Activated B cell treated with CpG ODN at 0.5 μM for 24 hours (primary cell): Measurements from ENCODE around the gene RTL10. TPM values are rescaled to one million over a fixed set of nuclear protein-coding genes. Genes with fewer than 3 reads are reported as not detected.

ENCODE experiments used
- ATAC-seq: fragments of 200-7000 bp; cut with Tn5 transposase; one replicate; pipeline ENCODE4 v1.10.0; 2021; ENCODE audit warnings: low read depth, mild to moderate bottlenecking, moderate library complexity
- CTCF ChIA-PET: fragments of 350-600 bp; sonication (Branson Sonifier 250); formaldehyde crosslinking; loops from one replicate; lab custom pipeline; 2021; ENCODE audit warnings: antibody characterized with exemption; lab: Charles Lee
- POLR2A ChIA-PET: fragments of 350-600 bp; sonication (Branson Sonifier 250); formaldehyde crosslinking; loops from one replicate; lab custom pipeline; 2021; ENCODE audit warnings: antibody characterized with exemption; lab: Charles Lee
- DNase-seq: peaks from one replicate; pipeline ENCODE4 v3.0.0; 2022
- H3K27ac Mint-ChIP-seq: one replicate; pipeline ENCODE4 v1.8.0; 2020; ENCODE audit warnings: mixed read lengths
- H3K27me3 Mint-ChIP-seq: one replicate; pipeline ENCODE4 v1.8.0; 2021; ENCODE audit warnings: mixed read lengths
- H3K36me3 Mint-ChIP-seq: one replicate; pipeline ENCODE4 v1.8.0; 2021; ENCODE audit warnings: low read depth, mixed read lengths
- H3K4me1 Mint-ChIP-seq: one replicate; pipeline ENCODE4 v1.8.0; 2021; ENCODE audit warnings: mixed read lengths
- H3K4me3 Mint-ChIP-seq: one replicate; pipeline ENCODE4 v1.8.0; 2020; ENCODE audit warnings: mild to moderate bottlenecking, mixed read lengths
- H3K9me3 Mint-ChIP-seq: one replicate; pipeline ENCODE4 v1.8.0; 2020; ENCODE audit warnings: mixed read lengths
- intact Hi-C: fragments of 100-400 bp; cut with micrococcal nuclease; formaldehyde crosslinking; loops from one replicate; pipeline ENCODE4 v1.15.1; 2024
- total RNA-seq: library from RNA; stranded (reverse); gene quantifications from 2 replicates; pipeline ENCODE4 v1.2.3, GENCODE V29; 2022
- TF ChIP-seq, protein P1 (sequence below): fragments of 200-600 bp; IDR thresholded peaks from one replicate; pipeline ENCODE4 v1.8.0; 2022; ENCODE audit warnings: antibody characterized with exemption, mild to moderate bottlenecking

The RTL10 gene
- total RNA-seq, 1 donor from 2014 or later: 12.1 TPM

GRCh38 chr22:19876941-19877625, 22.4 kb upstream of the RTL10 start:
- intact Hi-C loops: no loop called here
- Mint-ChIP-seq H3K4me3 (no peak overlapping the region), H3K36me3 (no peaks in the 10 kb centered on the region), H3K9me3 (no peaks in the 10 kb centered on the region), H3K4me1 (no peaks in the 10 kb centered on the region), H3K27ac (no peak overlapping the region), H3K27me3 (no peaks in the 10 kb centered on the region)
- CTCF ChIA-PET: no interaction called here
- no peak for DNase-seq
- TF ChIP-seq, protein P1, sequence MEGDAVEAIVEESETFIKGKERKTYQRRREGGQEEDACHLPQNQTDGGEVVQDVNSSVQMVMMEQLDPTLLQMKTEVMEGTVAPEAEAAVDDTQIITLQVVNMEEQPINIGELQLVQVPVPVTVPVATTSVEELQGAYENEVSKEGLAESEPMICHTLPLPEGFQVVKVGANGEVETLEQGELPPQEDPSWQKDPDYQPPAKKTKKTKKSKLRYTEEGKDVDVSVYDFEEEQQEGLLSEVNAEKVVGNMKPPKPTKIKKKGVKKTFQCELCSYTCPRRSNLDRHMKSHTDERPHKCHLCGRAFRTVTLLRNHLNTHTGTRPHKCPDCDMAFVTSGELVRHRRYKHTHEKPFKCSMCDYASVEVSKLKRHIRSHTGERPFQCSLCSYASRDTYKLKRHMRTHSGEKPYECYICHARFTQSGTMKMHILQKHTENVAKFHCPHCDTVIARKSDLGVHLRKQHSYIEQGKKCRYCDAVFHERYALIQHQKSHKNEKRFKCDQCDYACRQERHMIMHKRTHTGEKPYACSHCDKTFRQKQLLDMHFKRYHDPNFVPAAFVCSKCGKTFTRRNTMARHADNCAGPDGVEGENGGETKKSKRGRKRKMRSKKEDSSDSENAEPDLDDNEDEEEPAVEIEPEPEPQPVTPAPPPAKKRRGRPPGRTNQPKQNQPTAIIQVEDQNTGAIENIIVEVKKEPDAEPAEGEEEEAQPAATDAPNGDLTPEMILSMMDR: no peak
- no peak for ATAC-seq
- POLR2A ChIA-PET: no interaction called here

DNA sequence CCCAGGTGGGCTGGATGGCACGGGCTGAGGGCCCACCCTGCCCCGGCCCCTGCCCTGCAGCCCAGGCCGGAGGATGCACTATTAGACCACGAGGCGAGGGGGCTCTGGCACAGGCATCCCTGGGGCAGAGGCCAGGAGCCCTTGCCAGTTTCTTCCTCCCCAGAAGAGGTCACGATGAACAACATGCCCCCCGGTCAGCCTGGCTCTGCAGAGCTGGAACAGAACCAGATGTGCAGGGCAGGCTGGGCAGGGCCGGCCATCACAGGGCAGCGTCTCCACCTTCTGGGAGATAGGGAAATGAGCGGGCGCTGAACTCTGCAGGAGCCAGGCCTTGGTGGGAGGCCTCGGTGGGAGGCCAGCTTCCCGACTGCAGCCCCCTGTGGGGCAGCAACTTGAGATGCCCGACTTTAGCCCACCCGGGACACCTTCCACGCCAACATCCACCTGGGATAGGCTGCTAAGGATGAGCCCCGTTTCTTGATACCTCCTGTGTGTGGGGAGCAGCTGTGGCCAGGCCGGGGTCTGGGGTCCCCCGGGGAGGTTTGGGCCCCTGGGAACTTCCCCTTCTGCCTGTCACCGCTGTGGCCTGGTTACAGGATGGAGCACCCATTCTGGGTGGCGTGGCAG, 21.8 kb upstream of the RTL10 start:
- Mint-ChIP-seq H3K27ac (no peak overlapping the region), H3K4me1 (no peaks in the 10 kb centered on the region), H3K9me3 (no peaks in the 10 kb centered on the region), H3K27me3 (no peaks in the 10 kb centered on the region), H3K36me3 (no peaks in the 10 kb centered on the region), H3K4me3 (no peak overlapping the region)
- POLR2A ChIA-PET: no interaction called here
- intact Hi-C loops: no loop called here
- no peak for DNase-seq
- TF ChIP-seq, protein P1: no peak
- ATAC-seq: no peak
- CTCF ChIA-PET: no interaction called here

GRCh38 chr22:19875531-19876313, 21.0 kb upstream of the RTL10 start:
- Mint-ChIP-seq H3K4me3 (no peak overlapping the region), H3K9me3 (no peaks in the 10 kb centered on the region), H3K4me1 (no peaks in the 10 kb centered on the region), H3K27ac (no peak overlapping the region), H3K36me3 (no peaks in the 10 kb centered on the region), H3K27me3 (no peaks in the 10 kb centered on the region)
- TF ChIP-seq, protein P1: no peak
- POLR2A ChIA-PET: no interaction called here
- CTCF ChIA-PET: no interaction called here
- DNase-seq (no peak), ATAC-seq (no peak)
- intact Hi-C loops: no loop called here

GRCh38 chr22:19875061-19875530, 20.4 kb upstream of the RTL10 start:
- H3K4me3 Mint-ChIP-seq: no peak overlapping the region
- POLR2A ChIA-PET: no interaction called here
- no peaks in the 10 kb centered on the region for H3K4me1 Mint-ChIP-seq
- H3K36me3 Mint-ChIP-seq: no peaks in the 10 kb centered on the region
- H3K27me3 Mint-ChIP-seq: no peaks in the 10 kb centered on the region
- no peak for ATAC-seq
- no peaks in the 10 kb centered on the region for H3K9me3 Mint-ChIP-seq
- TF ChIP-seq, protein P1: no peak
- intact Hi-C loops: no loop called here
- no peak overlapping the region for H3K27ac Mint-ChIP-seq
- DNase-seq: no peak
- CTCF ChIA-PET: no interaction called here
